HAP-1 (cell line): ENCODE measurements around the gene PRG3.
"Not testable (repeated sequence)": the region's sequence is repeated elsewhere in the genome, so short reads cannot be mapped to it uniquely, and the experiment has no call there.

Experiments
- DNase-seq, 2 experiments: peaks; one replicate each; pipeline ENCODE4 v3.0.0-alpha.2; 2016 to 2020; ENCODE audit warnings: low spot score in 2 of 2
- H3K27me3 ChIP-seq: fragments of 250-450 bp; sonication (Bioruptor Pico); 2 replicates; pipeline ENCODE4 v1.5.1; 2020; ENCODE audit warnings: low read depth, mild to moderate bottlenecking, moderate library complexity
- H3K36me3 ChIP-seq: fragments of 250-450 bp; sonication (Bioruptor Pico); replicated peaks from 2 replicates; pipeline ENCODE4 v1.5.1; 2020; ENCODE audit warnings: mild to moderate bottlenecking
- H3K4me1 ChIP-seq: fragments of 250-450 bp; sonication (Bioruptor Pico); 2 replicates; pipeline ENCODE4 v1.5.1; 2020; ENCODE audit warnings: mild to moderate bottlenecking
- H3K4me3 ChIP-seq: fragments of 250-450 bp; sonication (Bioruptor Pico); 2 replicates; pipeline ENCODE4 v1.5.1; 2020; ENCODE audit warnings: mild to moderate bottlenecking, moderate library complexity
- H3K9me3 ChIP-seq: fragments of 250-450 bp; sonication (Bioruptor Pico); 2 replicates; pipeline ENCODE4 v1.5.1; 2020; ENCODE audit warnings: mild to moderate bottlenecking, moderate library complexity
- in situ Hi-C: fragments of 300-500 bp; cut with MboI; formaldehyde crosslinking; loops from 3 replicates; pipeline ENCODE4 v1.14.3; 2020; ENCODE audit warnings: low sequenced_read_pairs, inconsistent platforms, mixed read lengths

The PRG3 gene

DNA sequence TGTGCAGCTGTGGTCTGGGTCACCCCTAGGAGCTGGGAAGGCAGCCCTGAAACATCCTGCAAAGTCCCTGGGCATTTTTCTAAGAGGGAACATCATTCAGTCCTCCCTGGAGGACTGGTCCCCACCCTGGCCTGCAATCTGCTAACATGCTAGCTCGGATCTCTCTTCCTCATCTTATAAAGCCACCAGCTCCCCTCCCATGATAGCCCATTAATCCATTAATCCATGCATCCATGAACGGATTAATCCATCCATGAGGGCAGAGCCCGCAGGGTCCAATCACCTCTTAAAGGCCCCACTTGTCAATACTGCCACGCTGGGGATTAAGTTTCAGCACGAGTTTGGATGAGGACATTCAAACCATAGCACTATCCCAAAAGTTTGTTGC, 12.1 kb downstream of the PRG3 start:
- in situ Hi-C loops, result loop anchor here (25.0 kb wide), 1 partner anchor 1143 kb away; the partner anchor contains the start of gene OR5B21
- Histone ChIP-seq H3K36me3 (no peaks in the 10 kb centered on the region), H3K9me3 (no peaks in the 10 kb centered on the region), H3K4me3 (no peak overlapping the region), H3K4me1 (no peaks in the 10 kb centered on the region), H3K27me3 (no peaks in the 10 kb centered on the region)
- no peak for DNase-seq

DNA sequence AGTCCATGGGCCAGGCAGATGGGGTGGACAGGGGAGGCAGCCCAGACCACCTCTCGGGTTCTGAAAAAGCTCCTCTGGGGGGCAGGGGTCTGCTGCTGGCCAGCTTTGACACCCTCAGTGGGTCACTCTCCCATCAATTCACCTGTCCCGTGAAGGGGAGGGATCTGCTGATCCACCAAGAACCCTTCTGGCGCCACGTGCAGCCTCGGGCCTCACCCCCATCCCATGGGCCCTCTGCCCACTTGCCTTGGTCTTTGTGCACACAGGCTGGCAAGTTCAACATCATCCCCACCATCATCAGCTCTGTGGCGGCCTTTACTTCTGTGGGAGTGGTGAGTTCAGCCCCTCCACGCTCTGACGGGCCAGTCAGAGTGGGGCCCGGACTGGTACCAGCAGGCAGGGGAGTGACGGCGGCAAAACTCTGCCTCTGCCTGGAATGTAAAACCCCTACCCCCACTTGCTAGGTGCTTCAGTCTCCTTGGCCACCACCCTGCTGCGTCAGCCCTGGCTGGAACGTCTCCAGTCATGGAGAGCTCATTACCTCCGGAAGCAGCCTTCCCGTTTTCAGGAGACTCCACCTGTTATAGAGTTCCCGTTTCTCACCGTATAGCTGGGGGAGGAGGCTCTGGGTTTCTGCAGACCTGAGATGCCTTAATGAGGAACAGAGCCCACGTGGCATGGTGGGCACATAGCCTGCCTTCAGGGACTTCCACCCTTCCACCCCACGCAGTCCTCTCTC, 12.7 kb downstream of the PRG3 start:
- H3K9me3 ChIP-seq, result no peaks in the 10 kb centered on the region
- DNase-seq, result no peak
- H3K27me3 ChIP-seq, result no peaks in the 10 kb centered on the region
- H3K4me3 ChIP-seq, result no peak overlapping the region
- no peaks in the 10 kb centered on the region for H3K4me1 ChIP-seq
- no peaks in the 10 kb centered on the region for H3K36me3 ChIP-seq
- in situ Hi-C loops, result loop anchor here (25.0 kb wide), 1 partner anchor 1144 kb away; the partner anchor contains the start of gene OR5B21

DNA sequence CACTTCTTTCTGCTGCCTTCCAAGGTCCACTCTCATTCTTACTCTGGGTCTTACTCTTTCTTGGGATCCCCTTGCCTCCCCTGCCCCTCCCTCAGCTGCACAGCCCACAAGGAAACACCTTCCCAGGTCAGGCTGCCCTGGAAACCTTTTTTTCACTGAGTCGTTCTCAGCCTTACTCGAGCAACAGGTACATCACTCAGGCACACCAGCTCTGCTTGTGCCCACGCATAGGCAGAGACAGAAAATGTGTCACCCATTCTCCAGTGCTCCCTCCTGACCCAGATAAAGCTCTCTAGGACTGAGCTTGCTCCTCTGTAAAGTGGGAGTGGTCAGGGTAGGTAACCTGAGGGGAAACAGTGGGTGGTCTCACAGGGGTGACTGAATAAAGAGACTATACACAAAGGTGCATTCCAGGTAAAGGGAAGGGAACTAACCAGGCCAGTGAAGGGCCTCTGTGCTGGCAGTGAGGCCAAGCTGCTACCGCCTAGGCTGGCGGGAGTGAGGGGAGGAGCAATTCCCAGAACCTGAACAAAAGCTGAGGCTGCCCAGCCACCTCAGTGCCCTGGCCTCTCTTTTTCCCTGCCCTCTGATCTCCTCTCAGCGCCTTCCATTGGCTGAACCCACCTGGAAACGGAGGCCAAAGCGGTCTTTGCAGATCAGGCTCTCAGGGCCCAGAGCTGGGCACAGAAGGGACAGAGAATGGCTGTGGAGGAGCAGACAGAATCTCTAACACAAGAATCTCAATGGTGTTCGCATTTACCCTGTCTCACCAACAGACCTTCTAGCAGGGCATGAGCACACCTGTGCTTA, 15.9 kb downstream of the PRG3 start:
- Histone ChIP-seq H3K9me3 (no peaks in the 10 kb centered on the region), H3K4me1 (no peaks in the 10 kb centered on the region), H3K36me3 (no peaks in the 10 kb centered on the region), H3K4me3 (no peak overlapping the region), H3K27me3 (no peaks in the 10 kb centered on the region; the same call in 1 of the 2 replicates)
- in situ Hi-C loops, result loop anchor here (25.0 kb wide), 1 partner anchor 1147 kb away; the partner anchor contains the start of gene OR5B21
- DNase-seq, result no peak

DNA sequence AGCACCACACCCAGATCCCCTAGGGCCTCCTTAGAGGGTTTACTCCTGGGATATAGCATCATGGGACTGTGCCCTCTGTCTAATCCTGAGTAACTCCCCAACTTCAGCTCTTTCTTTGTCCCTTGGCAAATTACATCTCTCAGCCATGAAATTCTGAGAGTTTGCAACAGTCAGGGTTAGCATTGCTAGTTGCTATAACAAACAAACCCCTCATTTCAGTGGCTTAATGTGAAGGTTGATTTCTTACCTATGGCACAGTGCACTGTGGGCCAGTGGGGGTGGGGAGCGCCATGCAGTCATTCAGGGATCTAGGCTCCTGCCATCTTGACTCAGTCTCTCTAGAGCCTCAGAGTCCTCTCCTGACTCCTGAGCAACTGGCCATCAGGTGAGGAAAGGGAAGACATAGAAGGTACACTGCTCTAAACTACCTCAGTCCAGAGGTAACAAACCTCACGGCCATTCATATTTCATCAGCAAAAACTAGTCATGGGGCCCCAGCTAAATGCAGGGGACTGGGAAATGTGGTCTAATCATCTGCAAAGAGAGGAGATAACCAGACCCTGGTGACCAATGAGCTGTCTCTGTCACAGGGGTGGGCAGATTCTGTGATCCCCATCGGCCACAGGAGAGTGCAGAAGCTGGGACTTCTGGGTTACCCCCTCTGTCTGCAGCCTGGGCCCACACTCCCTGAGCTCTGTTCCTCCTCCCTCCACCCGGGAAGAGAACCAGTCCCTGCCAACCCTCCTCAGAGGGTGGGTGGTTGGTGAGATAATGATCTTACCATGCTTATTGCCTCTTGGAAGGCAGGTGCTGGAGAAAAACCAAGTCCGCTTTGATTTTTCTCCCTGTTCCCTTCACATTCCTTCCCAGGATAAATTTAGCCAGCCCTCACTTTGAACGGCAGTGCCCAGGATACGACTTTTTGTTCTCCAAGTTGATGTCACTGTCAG, 17.5 kb downstream of the PRG3 start:
- Histone ChIP-seq H3K27me3 (no peaks in the 10 kb centered on the region; the same call in 1 of the 2 replicates), H3K9me3 (no peaks in the 10 kb centered on the region), H3K4me1 (no peaks in the 10 kb centered on the region), H3K4me3 (no peak overlapping the region), H3K36me3 (no peaks in the 10 kb centered on the region)
- in situ Hi-C loops, result loop anchor here (25.0 kb wide), 1 partner anchor 1149 kb away; the partner anchor contains the start of gene OR5B21
- DNase-seq, result no peak

DNA sequence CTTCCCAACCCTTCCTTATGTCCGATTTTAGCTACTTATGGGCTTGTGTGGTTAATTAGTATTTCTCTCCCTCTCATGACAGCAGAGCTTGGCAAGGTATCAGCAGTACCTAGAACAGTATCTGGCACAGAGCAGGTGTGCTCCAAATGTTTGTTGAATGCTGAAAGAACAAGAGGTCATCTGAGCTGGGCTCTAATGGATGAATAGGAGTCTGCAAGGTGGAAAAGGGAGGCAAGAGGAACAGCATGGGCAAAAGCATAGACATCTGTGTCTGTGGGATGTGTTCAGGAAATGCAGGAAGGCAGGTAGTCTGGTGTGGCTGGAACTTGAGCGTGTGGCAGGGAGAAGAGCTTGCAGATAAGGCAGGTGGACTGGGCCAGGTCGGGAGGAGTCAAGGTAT, 19.0 kb downstream of the PRG3 start:
- Histone ChIP-seq H3K4me3 (no peak overlapping the region), H3K4me1 (no peaks in the 10 kb centered on the region), H3K36me3 (no peaks in the 10 kb centered on the region), H3K9me3 (no peaks in the 10 kb centered on the region), H3K27me3 (no peaks in the 10 kb centered on the region; the same call in 1 of the 2 replicates)
- in situ Hi-C loops, result loop anchor here (25.0 kb wide), 1 partner anchor 1150 kb away; the partner anchor contains the start of gene OR5B21
- no peak for DNase-seq

DNA sequence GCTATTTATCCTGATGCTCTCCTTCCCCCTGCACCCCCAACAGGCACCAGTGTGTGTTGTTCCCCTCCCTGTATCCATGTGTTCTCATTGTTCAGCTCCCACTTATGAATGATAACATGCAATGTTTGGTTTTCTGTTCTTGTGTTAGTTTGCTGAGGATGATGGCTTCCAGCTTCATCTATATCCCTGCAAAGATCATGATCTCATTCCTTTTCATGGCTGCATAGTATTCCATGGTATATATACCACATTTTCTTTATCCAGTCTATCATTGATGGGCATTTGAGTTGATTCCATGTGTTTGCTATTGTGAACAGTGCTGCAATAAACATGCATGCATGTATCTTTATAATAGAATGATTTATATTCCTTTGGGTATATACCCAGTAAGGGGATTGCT, 19.5 kb downstream of the PRG3 start:
- H3K4me3 ChIP-seq, DNase-seq, H3K36me3 ChIP-seq, H3K4me1 ChIP-seq, H3K9me3 ChIP-seq, H3K27me3 ChIP-seq: not testable (repeated sequence)
- in situ Hi-C loops, result loop anchor here (25.0 kb wide), 1 partner anchor 1151 kb away; the partner anchor contains the start of gene OR5B21

DNA sequence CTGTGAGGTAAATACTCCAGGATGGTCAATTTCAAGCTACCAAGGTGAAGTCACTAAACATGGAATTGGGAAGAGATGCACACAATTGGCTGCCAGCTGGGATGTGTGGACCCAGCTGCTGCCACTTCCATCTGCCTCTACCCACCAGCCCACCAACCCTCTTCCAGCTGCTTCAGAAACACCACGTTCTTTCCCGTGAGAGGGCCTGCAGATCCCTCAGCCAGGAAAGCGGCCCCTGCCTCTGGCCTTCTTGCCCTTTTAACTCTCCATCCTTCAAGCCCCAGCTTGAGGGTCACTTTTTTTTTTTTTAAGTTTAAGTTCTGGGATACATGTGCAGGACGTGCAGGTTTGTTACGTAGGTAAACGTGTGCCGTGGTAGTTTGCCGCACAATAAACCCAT, 20.0 kb downstream of the PRG3 start:
- H3K4me1 ChIP-seq, result no peaks in the 10 kb centered on the region
- no peak for DNase-seq
- in situ Hi-C loops, result loop anchor here (25.0 kb wide), 1 partner anchor 1151 kb away; the partner anchor contains the start of gene OR5B21
- no peak overlapping the region for H3K4me3 ChIP-seq
- H3K36me3 ChIP-seq, result no peaks in the 10 kb centered on the region
- H3K9me3 ChIP-seq, result no peaks in the 10 kb centered on the region
- H3K27me3 ChIP-seq, result no peaks in the 10 kb centered on the region; the same call in 1 of the 2 replicates

DNA sequence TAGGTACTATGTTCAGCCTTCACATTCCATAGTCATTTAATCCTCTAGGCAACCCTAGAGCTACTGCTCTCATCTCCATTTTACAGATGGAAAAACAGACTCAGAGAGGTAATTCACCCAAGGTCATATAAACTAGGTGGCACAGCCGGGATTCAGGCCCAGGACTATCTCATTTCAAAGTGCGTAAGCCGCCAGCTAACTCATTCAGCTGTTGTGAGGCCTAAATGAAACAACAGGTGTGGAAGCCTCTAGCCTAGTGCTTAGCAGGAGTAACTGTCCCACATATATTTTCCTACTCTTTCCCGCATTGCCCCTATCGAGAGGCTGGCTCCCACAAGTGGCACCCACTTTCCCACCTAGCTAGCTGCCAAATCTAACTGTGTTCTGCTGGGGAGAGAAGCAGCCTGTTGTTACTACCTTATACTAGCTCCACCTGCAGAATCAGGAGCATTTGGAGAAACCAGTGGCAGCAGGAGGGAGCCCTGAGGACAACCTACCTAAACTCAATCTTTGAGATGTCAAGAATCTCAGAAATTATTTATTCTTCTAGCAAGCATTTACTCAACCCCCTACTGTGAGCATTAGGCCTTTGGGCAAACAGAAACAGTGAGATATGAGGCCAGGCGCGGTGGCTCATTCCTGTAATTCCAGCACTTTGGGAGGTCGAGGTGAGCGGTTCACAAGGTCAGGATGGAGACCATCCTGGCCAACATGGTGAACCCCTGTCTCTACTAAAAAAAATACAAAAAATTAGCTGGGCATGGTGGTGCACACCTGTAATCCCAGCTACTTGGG, 20.9 kb downstream of the PRG3 start:
- no peaks in the 10 kb centered on the region for H3K9me3 ChIP-seq
- no peaks in the 10 kb centered on the region for H3K4me1 ChIP-seq
- no peak for DNase-seq
- H3K27me3 ChIP-seq, result no peaks in the 10 kb centered on the region; the same call in 1 of the 2 replicates
- no peaks in the 10 kb centered on the region for H3K36me3 ChIP-seq
- H3K4me3 ChIP-seq, result no peak overlapping the region
- in situ Hi-C loops, result loop anchor here (25.0 kb wide), 1 partner anchor 1152 kb away; the partner anchor contains the start of gene OR5B21

DNA sequence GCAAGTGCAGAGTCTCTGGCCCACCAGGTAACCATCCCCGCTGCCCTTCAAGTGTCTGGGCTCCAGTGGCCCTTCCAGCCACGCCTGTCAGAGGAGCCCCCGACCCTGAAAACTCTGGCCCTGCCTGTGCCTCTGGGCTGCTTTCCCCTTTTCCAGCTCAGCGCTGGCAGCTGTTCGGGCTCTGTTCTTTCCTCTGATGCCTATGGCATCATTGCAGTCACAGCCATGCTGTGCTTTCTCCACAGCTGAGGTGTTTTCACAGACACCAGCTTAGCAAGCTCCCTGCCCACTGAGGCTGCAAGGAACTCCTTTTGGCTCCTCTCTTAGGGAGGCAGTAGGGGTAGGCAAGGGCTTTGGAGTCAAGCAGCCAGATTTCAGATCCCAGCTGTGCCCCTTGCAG, 21.6 kb downstream of the PRG3 start:
- Histone ChIP-seq H3K4me1 (no peaks in the 10 kb centered on the region), H3K9me3 (no peaks in the 10 kb centered on the region), H3K36me3 (no peaks in the 10 kb centered on the region), H3K27me3 (no peaks in the 10 kb centered on the region; the same call in 1 of the 2 replicates), H3K4me3 (no peak overlapping the region)
- in situ Hi-C loops, result loop anchor here (25.0 kb wide), 1 partner anchor 1153 kb away; the partner anchor contains the start of gene OR5B21
- DNase-seq, result no peak

DNA sequence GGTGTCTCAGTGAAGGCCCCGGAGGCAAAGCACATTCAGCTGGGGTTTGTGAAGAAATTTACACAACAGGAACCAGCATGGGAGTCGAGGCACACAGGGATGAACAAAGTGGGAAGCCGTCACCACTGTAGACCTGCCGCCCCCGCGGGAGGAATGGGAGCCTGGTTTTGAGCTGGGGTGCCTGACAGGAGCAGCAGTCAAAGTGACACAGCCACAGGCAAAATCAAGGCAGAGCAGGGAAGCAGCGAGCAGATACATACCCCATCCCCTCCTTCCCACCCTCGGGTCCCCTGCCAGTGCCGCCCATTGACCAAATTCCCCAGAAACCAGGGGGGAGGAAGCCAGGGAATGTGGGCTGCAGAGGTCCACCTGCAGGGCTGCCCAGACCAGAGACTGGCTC, 22.0 kb downstream of the PRG3 start:
- Histone ChIP-seq H3K4me3 (no peak overlapping the region), H3K27me3 (no peaks in the 10 kb centered on the region; the same call in 1 of the 2 replicates), H3K36me3 (no peaks in the 10 kb centered on the region), H3K4me1 (no peaks in the 10 kb centered on the region), H3K9me3 (no peaks in the 10 kb centered on the region)
- DNase-seq, result no peak
- in situ Hi-C loops, result loop anchor here (25.0 kb wide), 1 partner anchor 1153 kb away; the partner anchor contains the start of gene OR5B21

DNA sequence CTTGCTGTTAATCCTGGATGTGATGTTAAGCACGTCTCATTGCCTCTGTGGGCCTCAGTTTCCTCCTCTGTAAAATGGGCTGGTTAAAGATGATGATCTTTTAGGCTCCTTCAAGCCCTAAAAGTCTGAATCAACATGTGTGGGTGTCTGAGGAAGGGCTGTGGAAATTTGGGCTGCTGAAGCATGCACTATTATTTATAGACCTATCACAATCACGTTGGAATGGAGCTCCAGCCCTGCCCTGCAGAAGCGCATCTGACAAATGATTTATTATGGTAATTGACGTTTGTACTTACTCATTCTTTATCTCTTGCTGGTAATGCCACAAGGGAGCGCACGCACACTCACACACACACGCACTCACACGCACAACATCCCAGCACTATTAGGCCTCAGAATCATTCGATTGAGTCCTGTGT, 22.4 kb downstream of the PRG3 start:
- no peak overlapping the region for H3K4me3 ChIP-seq
- no peaks in the 10 kb centered on the region for H3K36me3 ChIP-seq
- no peaks in the 10 kb centered on the region; the same call in 1 of the 2 replicates for H3K27me3 ChIP-seq
- in situ Hi-C loops, result loop anchor here (25.0 kb wide), 1 partner anchor 1154 kb away; the partner anchor contains the start of gene OR5B21
- no peaks in the 10 kb centered on the region for H3K9me3 ChIP-seq
- H3K4me1 ChIP-seq, result no peaks in the 10 kb centered on the region
- no peak for DNase-seq

DNA sequence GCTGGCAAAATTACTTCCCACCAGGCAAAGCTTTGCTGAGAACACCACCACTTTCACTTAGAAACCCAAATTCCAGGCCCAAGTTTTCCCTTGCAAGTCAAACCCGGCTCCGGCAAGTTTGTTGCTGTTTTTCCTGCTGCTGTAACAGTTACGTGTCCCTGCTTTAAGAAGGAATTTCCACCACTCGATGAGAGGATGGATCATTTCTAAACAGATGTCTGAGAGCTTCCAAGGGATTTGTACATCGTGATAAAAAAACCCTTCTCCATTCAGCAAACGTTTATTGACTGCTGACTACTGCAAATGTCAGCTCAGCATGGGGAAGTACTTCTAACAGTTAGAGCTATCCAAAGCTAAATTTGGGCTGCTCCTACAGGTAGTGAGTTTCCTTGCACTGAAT, 23.1 kb downstream of the PRG3 start:
- in situ Hi-C loops, result loop anchor here (25.0 kb wide), 1 partner anchor 1154 kb away; the partner anchor contains the start of gene OR5B21
- no peaks in the 10 kb centered on the region for H3K9me3 ChIP-seq
- H3K4me3 ChIP-seq, result no peak overlapping the region
- peaks cover 5% of the 10 kb centered on the region for H3K4me1 ChIP-seq
- no peak for DNase-seq
- no peaks in the 10 kb centered on the region for H3K36me3 ChIP-seq
- no peaks in the 10 kb centered on the region; the same call in 1 of the 2 replicates for H3K27me3 ChIP-seq
